ENCODE measurements around the gene PPP1R2C.

Gene PPP1R2C

GRCh38 chrX:42778096-42778495 lies at the start of gene PPP1R2C:
Gene PPP1R2C (minus strand): TSS chrX:42778163. CDS start chrX:42778079, 84 bp downstream.
- no peak for DNase-seq

GRCh38 chrX:42825201-42825600 lies 47.2 kb upstream of the PPP1R2C start:
- no peak for DNase-seq

- DNase-seq = no peak
Observed at GRCh38 chrX:42824541-42824940, 46.6 kb upstream of the PPP1R2C start.

- no peak for DNase-seq
Observed at GRCh38 chrX:42823443-42823842, 45.5 kb upstream of the PPP1R2C start.

GRCh38 chrX:42821803-42822443 lies 44.0 kb upstream of the PPP1R2C start:
- DNase-seq = no peak

- DNase-seq = no peak
Observed at GRCh38 chrX:42818151-42818921, 40.4 kb upstream of the PPP1R2C start.

- DNase-seq = no peak
Observed at GRCh38 chrX:42809569-42809968, 31.6 kb upstream of the PPP1R2C start.

GRCh38 chrX:42807393-42807792 lies 29.4 kb upstream of the PPP1R2C start:
- DNase-seq = no peak

- no peak for DNase-seq
Observed at GRCh38 chrX:42804524-42804923, 26.6 kb upstream of the PPP1R2C start.

- DNase-seq = no peak
Observed at GRCh38 chrX:42803320-42803719, 25.4 kb upstream of the PPP1R2C start.

- DNase-seq = peak; percentile 3
Observed at GRCh38 chrX:42797651-42798269, 19.8 kb upstream of the PPP1R2C start.

- DNase-seq = no peak
Observed at GRCh38 chrX:42783451-42783850, 5.5 kb upstream of the PPP1R2C start.

GRCh38 chrX:42776195-42776594 lies 1.8 kb downstream of the PPP1R2C start:
- DNase-seq = no peak

- no peak for DNase-seq
Observed at GRCh38 chrX:42772874-42773273, 5.1 kb downstream of the PPP1R2C start.

GRCh38 chrX:42771506-42772335 lies 6.2 kb downstream of the PPP1R2C start:
- DNase-seq = no peak

GRCh38 chrX:42770566-42770965 lies 7.4 kb downstream of the PPP1R2C start:
- DNase-seq = no peak

- no peak for DNase-seq
Observed at GRCh38 chrX:42759881-42760280, 18.1 kb downstream of the PPP1R2C start.

GRCh38 chrX:42755815-42756214 lies 22.1 kb downstream of the PPP1R2C start:
- no peak for DNase-seq

- no peak for DNase-seq
Observed at GRCh38 chrX:42754603-42755002, 23.4 kb downstream of the PPP1R2C start.

GRCh38 chrX:42754115-42754514 lies 23.8 kb downstream of the PPP1R2C start:
- DNase-seq = no peak

- no peak for DNase-seq
Observed at GRCh38 chrX:42752730-42753129, 25.2 kb downstream of the PPP1R2C start.

GRCh38 chrX:42751573-42751972 lies 26.4 kb downstream of the PPP1R2C start:
- DNase-seq = no peak
